SK-N-MC (cell line): ENCODE results near the gene PDE9A.

ENCODE experiments used
- DNase-seq: peaks from one replicate; pipeline ENCODE4 v3.0.0-alpha.2; 2011; ENCODE audit warnings: low read depth, low spot score
- H3K27ac ChIP-seq: fragments of 200-600 bp; sonication (generic); 2 replicates; pipeline ENCODE4 v1.5.1; 2016; ENCODE audit warnings: mixed run types
- H3K36me3 ChIP-seq: fragments of 200-600 bp; sonication (generic); 2 replicates; pipeline ENCODE4 v1.6.1; 2017; ENCODE audit warnings: antibody characterized with exemption, low read length, mixed read lengths; ENCODE audit not compliant: insufficient read depth
- H3K4me3 ChIP-seq: fragments of 200-600 bp; sonication (generic); 2 replicates; pipeline ENCODE4 v1.5.1; 2016
- H3K9ac ChIP-seq: fragments of 200-600 bp; sonication (generic); 2 replicates; pipeline ENCODE4 v1.8.0; 2017; ENCODE audit warnings: mixed run types, mixed read lengths; ENCODE audit not compliant: insufficient read length
- H3K9me3 ChIP-seq: fragments of 200-600 bp; sonication (generic); 2 replicates; pipeline ENCODE4 v1.6.1; 2017; ENCODE audit warnings: low read depth, mild to moderate bottlenecking, antibody characterized with exemption, low read length, moderate library complexity, mixed read lengths
- EZH2 ChIP-seq: fragments of 200-600 bp; sonication (generic); IDR thresholded peaks from one replicate; pipeline ENCODE4 v1.6.1; 2017; ENCODE audit warnings: antibody characterized with exemption
- FOXP2 ChIP-seq: optimal IDR thresholded peaks from 2 replicates; pipeline ENCODE3; 2011; ENCODE audit warnings: mild to moderate bottlenecking, moderate library complexity; ENCODE audit not compliant: insufficient read depth; ENCODE audit errors: extremely low read length, control extremely low read depth
- POLR2AphosphoS5 ChIP-seq: IDR thresholded peaks from 2 replicates; pipeline ENCODE4 v1.6.1; 2012; ENCODE audit warnings: mild to moderate bottlenecking, low read depth, low read length, borderline replicate concordance

The PDE9A gene

DNA sequence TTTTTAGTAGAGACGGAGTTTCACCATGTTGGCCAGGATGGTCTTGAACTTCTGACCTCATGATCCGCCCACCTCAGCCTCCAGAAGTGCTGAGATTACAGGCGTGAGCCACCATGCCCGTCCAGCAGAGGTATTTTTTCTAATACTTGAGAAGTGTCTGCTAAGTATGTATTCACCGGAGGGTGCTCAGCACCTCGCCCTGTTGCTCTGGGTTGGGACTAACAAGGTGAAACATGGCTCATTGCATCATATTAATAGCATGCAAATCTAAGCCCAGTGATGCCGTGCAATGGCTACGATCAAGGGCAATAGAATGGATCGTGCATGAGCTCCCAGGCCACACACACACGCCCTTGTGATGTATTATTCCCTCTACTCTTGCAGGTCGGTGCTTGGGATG is 68.7 kb downstream of the PDE9A start:
- H3K36me3 ChIP-seq = 0 out of 2 replicates have a peak, but pooled peaks cover 2% of the 10 kb centered on the region
- no peak overlapping the region for H3K9ac ChIP-seq
- no peak overlapping the region for H3K27ac ChIP-seq
- TF ChIP-seq POLR2AphosphoS5 (no peak), EZH2 (no peak), FOXP2 (no peak)
- no peaks in the 10 kb centered on the region for H3K9me3 ChIP-seq
- DNase-seq = no peak
- no peak overlapping the region for H3K4me3 ChIP-seq

DNA sequence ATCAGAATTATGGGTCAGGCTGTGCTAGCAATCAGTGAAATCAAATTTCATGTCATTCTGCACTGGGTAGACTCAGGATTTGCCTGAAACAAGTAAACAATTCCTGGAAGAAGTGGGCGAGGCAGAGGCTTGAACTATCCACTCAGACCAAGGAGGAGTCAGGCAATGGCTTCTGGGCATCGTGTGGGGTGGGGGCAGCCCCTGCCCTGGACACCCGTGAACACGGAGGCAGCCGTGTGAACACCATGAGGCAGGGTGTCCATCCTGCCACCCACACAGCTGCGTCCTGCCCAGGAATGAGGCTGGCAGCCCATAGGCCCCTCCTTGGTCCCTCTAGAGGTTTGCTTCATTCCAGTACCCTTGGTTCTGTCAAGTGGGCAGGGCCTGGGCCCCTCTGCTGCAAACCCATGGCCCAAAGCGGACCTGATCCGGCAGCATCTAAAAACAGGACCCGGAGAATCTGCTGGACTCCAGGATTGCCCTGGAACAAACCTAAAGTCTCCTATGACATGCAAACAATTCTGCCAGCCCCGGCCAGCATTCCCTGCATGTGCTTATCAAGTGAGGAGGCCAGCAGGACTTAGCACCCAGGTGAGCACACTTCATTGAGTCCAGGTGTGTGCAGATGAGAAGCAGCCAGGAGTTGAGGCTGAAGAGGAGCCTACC is 69.5 kb downstream of the PDE9A start:
- Histone ChIP-seq H3K27ac (no peak overlapping the region), H3K9me3 (no peaks in the 10 kb centered on the region), H3K36me3 (0 out of 2 replicates have a peak, but pooled peaks cover 2% of the 10 kb centered on the region), H3K9ac (no peak overlapping the region), H3K4me3 (no peak overlapping the region)
- TF ChIP-seq POLR2AphosphoS5 (no peak), EZH2 (no peak), FOXP2 (no peak)
- no peak for DNase-seq

- peak; percentile 6 for DNase-seq
- Histone ChIP-seq H3K36me3 (no peaks in the 10 kb centered on the region), H3K9me3 (no peaks in the 10 kb centered on the region; the same call in 1 of the 2 replicates), H3K27ac (no peak overlapping the region), H3K9ac (no peak overlapping the region), H3K4me3 (no peak overlapping the region)
- TF ChIP-seq EZH2 = no peak
- TF ChIP-seq POLR2AphosphoS5 = no peak
- TF ChIP-seq FOXP2 = no peak
Measured at GRCh38 chr21:42724226-42724920, 71.0 kb downstream of the PDE9A start.

GRCh38 chr21:42725416-42725930 is 72.1 kb downstream of the PDE9A start:
- Histone ChIP-seq H3K4me3 (no peak overlapping the region), H3K9me3 (no peaks in the 10 kb centered on the region; the same call in 1 of the 2 replicates), H3K27ac (no peak overlapping the region), H3K36me3 (no peaks in the 10 kb centered on the region), H3K9ac (no peak overlapping the region)
- DNase-seq = no peak
- TF ChIP-seq POLR2AphosphoS5 = no peak
- TF ChIP-seq FOXP2 = no peak
- TF ChIP-seq EZH2 = no peak

- Histone ChIP-seq H3K36me3 (peaks cover 15% of the 10 kb centered on the region; the same call in 1 of the 2 replicates), H3K4me3 (no peak overlapping the region), H3K9ac (no peak overlapping the region), H3K9me3 (no peaks in the 10 kb centered on the region; the same call in 1 of the 2 replicates), H3K27ac (no peak overlapping the region)
- TF ChIP-seq FOXP2 = no peak
- no peak for TF ChIP-seq POLR2AphosphoS5
- TF ChIP-seq EZH2 = no peak
- no peak for DNase-seq
Measured at GRCh38 chr21:42731264-42732032, 78.0 kb downstream of the PDE9A start.

- no peak overlapping the region for H3K9ac ChIP-seq
- TF ChIP-seq POLR2AphosphoS5 = no peak
- no peak for TF ChIP-seq FOXP2
- TF ChIP-seq EZH2 = no peak
- no peak overlapping the region for H3K27ac ChIP-seq
- H3K4me3 ChIP-seq = no peak overlapping the region
- no peaks in the 10 kb centered on the region; the same call in 1 of the 2 replicates for H3K9me3 ChIP-seq
- DNase-seq = no peak
- peaks cover 15% of the 10 kb centered on the region; the same call in 1 of the 2 replicates for H3K36me3 ChIP-seq
Measured at GRCh38 chr21:42732033-42732410, 78.6 kb downstream of the PDE9A start.

DNA sequence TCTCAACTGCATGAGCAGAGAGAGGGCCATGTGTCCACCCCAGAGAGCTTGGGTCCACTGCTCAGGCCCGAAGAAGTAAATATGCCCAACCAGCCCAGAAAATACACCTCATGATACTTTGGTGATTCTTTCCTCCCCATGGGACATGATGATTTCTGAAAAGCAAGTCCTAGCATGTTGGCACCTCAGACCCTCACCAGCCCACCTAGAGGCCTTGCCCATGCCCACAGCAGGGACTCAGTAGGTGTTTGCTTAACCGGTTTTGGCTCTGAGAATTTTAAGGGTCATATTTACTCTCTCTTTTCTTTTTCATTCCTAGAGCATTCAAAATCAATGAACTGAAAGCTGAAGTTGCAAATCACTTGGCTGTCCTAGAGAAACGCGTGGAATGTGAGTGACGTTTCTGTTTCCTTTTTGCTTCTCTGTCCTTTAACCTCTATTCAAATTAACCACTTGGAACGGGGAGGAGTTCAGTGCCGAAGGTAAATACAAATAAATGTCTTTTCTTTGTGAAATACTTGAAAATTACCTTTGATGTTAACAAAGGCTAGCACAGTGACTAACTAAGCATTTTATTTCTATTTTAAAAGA is 79.7 kb downstream of the PDE9A start:
- TF ChIP-seq EZH2 = no peak
- no peak for TF ChIP-seq POLR2AphosphoS5
- no peak for TF ChIP-seq FOXP2
- no peak for DNase-seq
- Histone ChIP-seq H3K9me3 (no peaks in the 10 kb centered on the region; the same call in 1 of the 2 replicates), H3K27ac (no peak overlapping the region), H3K9ac (no peak overlapping the region), H3K4me3 (no peak overlapping the region), H3K36me3 (peaks cover 15% of the 10 kb centered on the region; the same call in 1 of the 2 replicates)

GRCh38 chr21:42733874-42734273 is 80.5 kb downstream of the PDE9A start:
- DNase-seq = no peak
- Histone ChIP-seq H3K9ac (no peak overlapping the region), H3K27ac (no peak overlapping the region), H3K4me3 (no peak overlapping the region), H3K36me3 (peaks cover 15% of the 10 kb centered on the region; the same call in 1 of the 2 replicates), H3K9me3 (no peaks in the 10 kb centered on the region; the same call in 1 of the 2 replicates)
- TF ChIP-seq FOXP2 = no peak
- no peak for TF ChIP-seq EZH2
- TF ChIP-seq POLR2AphosphoS5 = no peak
